GM21528 (cell line): ENCODE measurements around the gene RTN1.

ENCODE experiments used
- ATAC-seq: cut with Tn5 transposase; IDR thresholded peaks from one replicate; pipeline ENCODE4 v1.9.1; 2021; ENCODE audit warnings: mild to moderate bottlenecking, moderate library complexity; ENCODE audit not compliant: unreplicated experiment, low FRiP score

The RTN1 gene

GRCh38 chr14:59576332-59577294, 294.0 kb downstream of the RTN1 start, which contains the start of gene CCDC175:
Gene CCDC175 (minus strand): TSS chr14:59576812. CDS start chr14:59576775, 37 bp downstream.
- ATAC-seq: peak; percentile 98

- ATAC-seq: no peak
These were observed 300.5 kb downstream of the RTN1 start for GRCh38 chr14:59570122-59570521.

GRCh38 chr14:59566725-59567124, 303.9 kb downstream of the RTN1 start:
- ATAC-seq: no peak

- ATAC-seq: no peak
These were observed 304.3 kb downstream of the RTN1 start for GRCh38 chr14:59566296-59566695.

DNA sequence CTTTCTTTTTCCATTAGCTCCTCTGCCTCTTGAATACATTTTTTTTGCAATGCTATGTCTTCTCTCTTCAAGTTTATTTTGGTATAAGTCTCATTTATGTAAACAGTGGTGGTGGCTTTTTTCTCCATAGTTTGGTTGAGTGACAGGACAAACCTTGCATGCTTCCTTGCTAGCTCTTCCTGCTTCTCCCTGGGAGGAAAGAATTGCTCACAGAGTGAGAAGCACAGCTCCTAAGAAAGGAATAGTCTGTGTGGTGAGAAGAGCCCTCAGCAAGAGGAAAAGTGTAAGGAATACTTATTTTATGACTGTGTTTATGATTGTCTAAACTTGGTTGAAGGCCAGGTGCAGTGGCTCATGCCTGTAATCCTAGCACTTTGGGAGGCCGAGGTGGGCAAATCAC, 305.5 kb downstream of the RTN1 start:
- ATAC-seq: no peak

- no peak for ATAC-seq
These were observed 306.2 kb downstream of the RTN1 start for GRCh38 chr14:59564366-59564765.

GRCh38 chr14:59547310-59547709, 323.3 kb downstream of the RTN1 start:
- ATAC-seq: no peak
